Kidney (tissue), 14 donors: ENCODE measurements around the gene SFTA2. TPM values are rescaled to one million over a fixed set of nuclear protein-coding genes. Genes with fewer than 3 reads are reported as not detected.

ENCODE experiments used
- DNase-seq, 5 donors: peaks; one replicate each; pipeline ENCODE4 v3.0.0-alpha.2; 2013 to 2020
- FAIRE-seq: peaks from 2 replicates; lab custom pipeline; 2012; peaks lifted over from hg19 to GRCh38; lab: Jason Lieb, UNC
- H3K27ac ChIP-seq, 2 donors: one replicate each; pipeline ENCODE4 v1.7.0; 2013; ENCODE audit warnings: low read depth in 2 of 2, low read length in 2 of 2, inconsistent platforms in 1 of 2
- H3K27me3 ChIP-seq: one replicate; pipeline ENCODE4 v1.7.1; 2013; ENCODE audit warnings: low read length, inconsistent platforms; ENCODE audit not compliant: control insufficient read depth, insufficient read depth
- H3K36me3 ChIP-seq, 3 donors: one replicate each; pipeline versions ENCODE4 v1.7.0 to v1.7.1; 2013; ENCODE audit warnings: low read length in 3 of 3, control low read depth in 1 of 3, inconsistent platforms in 1 of 3; ENCODE audit not compliant: insufficient read depth in 3 of 3, control insufficient read depth in 2 of 3
- H3K4me1 ChIP-seq, 3 donors: one replicate each; pipeline versions ENCODE4 v1.7.0 to v1.7.1; 2013; ENCODE audit warnings: low read length in 3 of 3, inconsistent platforms in 1 of 3, low read depth in 1 of 3; ENCODE audit not compliant: control insufficient read depth in 2 of 3, insufficient read depth in 2 of 3
- H3K4me3 ChIP-seq, 3 donors: one replicate each; pipeline versions ENCODE4 v1.7.0 to v1.8.1; 2013; ENCODE audit warnings: low read length in 3 of 3, control low read depth in 1 of 3, inconsistent platforms in 1 of 3
- H3K9ac ChIP-seq, 3 donors: one replicate each; pipeline versions ENCODE4 v1.7.0 to v1.7.1; 2013; ENCODE audit warnings: low read length in 3 of 3, control low read depth in 1 of 3, inconsistent platforms in 1 of 3
- H3K9me3 ChIP-seq, 3 donors: one replicate each; pipeline versions ENCODE4 v1.7.0 to v1.7.1; 2013; ENCODE audit warnings: low read length in 3 of 3, control low read depth in 1 of 3, inconsistent platforms in 1 of 3; ENCODE audit not compliant: control insufficient read depth in 2 of 3, insufficient read depth in 1 of 3
- CTCF ChIP-seq: IDR thresholded peaks from 3 replicates; pipeline ENCODE4 v1.5.1; 2012; ENCODE audit warnings: mild to moderate bottlenecking, moderate library complexity, borderline replicate concordance; ENCODE audit not compliant: insufficient read depth; ENCODE audit errors: extremely low read depth
- intact Hi-C: fragments of 100-400 bp; cut with DNase I; formaldehyde crosslinking; loops from one replicate; pipeline ENCODE4 v1.11.1; 2022
- polyA plus RNA-seq: library from polyadenylated mRNA; stranded (reverse); fragments of 350-450 nt; fragmentation: Illumina TruSeq; extraction: RNeasy Lipid Tissue Mini Kit (QIAGEN cat#74804); gene quantifications from one replicate; pipeline ENCODE4 v1.2.3, GENCODE V29; 2014; ENCODE audit warnings: low read depth, low replicate concordance; ENCODE audit not compliant: insufficient read depth
- total RNA-seq: library from RNA; stranded (reverse); fragmentation: NEBNext Ultra II Directional; extraction: Animal tissue kit (Norgen Biotek cat#: 25700); gene quantifications from one replicate; pipeline ENCODE4 v1.2.1, GENCODE V29; 2021
- donor health status: control.
- donor health status: control.
- donor health status: control.
- donor health status: control.
- donor health status: control.
- donor health status: DM: yes; HTN: yes; CAD: no.
- donor health status: Normal renal cell carcinoma (clear cell type).

Gene SFTA2
- total and polyA plus RNA-seq, 2 donors from 2014 or later, result 7.4 to 30.5 TPM

GRCh38 chr6:30955367-30956042 lies 23.5 kb upstream of the SFTA2 start:
- Histone ChIP-seq H3K9ac (peak overlapping the region; percentile 9 to 29 (median 10)), H3K27me3 (no peaks in the 10 kb centered on the region), H3K36me3 (no peaks in the 10 kb centered on the region), H3K27ac (no peak overlapping the region), H3K9me3 (no peaks in the 10 kb centered on the region), H3K4me1 (no peaks in the 10 kb centered on the region), H3K4me3 (peak overlapping the region; percentile 40 to 53 (median 44))
- intact Hi-C loops, result no loop called here
- FAIRE-seq, result no peak
- no peak for TF ChIP-seq CTCF
- peak; percentile 81 to 91 (median 82) for DNase-seq

- Histone ChIP-seq H3K4me3 (peak overlapping the region in 1 of 3 donors; percentile 53), H3K9ac (peak overlapping the region in 1 of 3 donors; percentile 10), H3K27ac (no peak overlapping the region), H3K27me3 (no peaks in the 10 kb centered on the region), H3K9me3 (no peaks in the 10 kb centered on the region), H3K36me3 (no peaks in the 10 kb centered on the region), H3K4me1 (no peaks in the 10 kb centered on the region)
- DNase-seq, result no peak
- intact Hi-C loops, result no loop called here
- FAIRE-seq, result no peak
- TF ChIP-seq CTCF, result no peak
Observed at GRCh38 chr6:30954631-30955366, 22.8 kb upstream of the SFTA2 start.

GRCh38 chr6:30951907-30952469 lies 20.0 kb upstream of the SFTA2 start:
- Histone ChIP-seq H3K27ac (no peak overlapping the region), H3K36me3 (no peaks in the 10 kb centered on the region), H3K27me3 (no peaks in the 10 kb centered on the region), H3K4me3 (no peak overlapping the region), H3K4me1 (no peaks in the 10 kb centered on the region), H3K9ac (no peak overlapping the region), H3K9me3 (no peaks in the 10 kb centered on the region)
- FAIRE-seq (no peak), DNase-seq (no peak)
- intact Hi-C loops, result no loop called here
- TF ChIP-seq CTCF, result no peak
